ENCODE results near the gene LTV1.
"Not testable (repeated sequence)": the region's sequence is repeated elsewhere in the genome, so short reads cannot be mapped to it uniquely, and the experiment has no call there.

- TF ChIP-seq CTCF (conservative IDR thresholded peaks at IDR 0.05); EZH2 (IDR thresholded peaks at IDR 0.05; ENCODE audit: low read depth): not testable (repeated sequence)
These were observed 25.7 kb downstream of the LTV1 start for GRCh38 chr6:143868808-143869207.

All from PC-9 (cell line).